GM13976 (cell line): ENCODE data around the gene BAG3.

ENCODE experiments used
- DNase-seq: peaks from one replicate; pipeline ENCODE4 v3.0.0; 2012; ENCODE audit warnings: low spot score
- CTCF ChIP-seq: IDR thresholded peaks from 2 replicates; pipeline ENCODE4 v1.5.1; 2012; ENCODE audit warnings: borderline replicate concordance, mild to moderate bottlenecking; ENCODE audit not compliant: insufficient read depth; ENCODE audit errors: extremely low read depth, missing control alignments, control extremely low read depth
- in situ Hi-C: fragments of 300-500 bp; cut with MboI; formaldehyde crosslinking; loops from one replicate; pipeline ENCODE4 v1.12.0; 2022; ENCODE audit warnings: low sequenced_read_pairs, mixed read lengths, inconsistent platforms; ENCODE audit not compliant: unreplicated experiment

Gene BAG3

GRCh38 chr10:119725517-119725827 lies 74.3 kb downstream of the BAG3 start:
- no peak for DNase-seq
- in situ Hi-C loops = loop anchor here (5.0 kb wide), 1 partner anchor 33 kb away; no protein-coding TSS in a partner anchor
- no peak for TF ChIP-seq CTCF

- TF ChIP-seq CTCF = peak; percentile 27
- peak; percentile 100 for DNase-seq
- in situ Hi-C loops = loop anchor here (5.0 kb wide), 1 partner anchor 34 kb away; no protein-coding TSS in a partner anchor
Observed at GRCh38 chr10:119725828-119726675, 74.9 kb downstream of the BAG3 start, which contains the start of gene INPP5F. Gene INPP5F (plus strand): TSS chr10:119726050. CDS start chr10:119726263, 213 bp downstream.

- no peak for DNase-seq
- in situ Hi-C loops = loop anchor here (5.0 kb wide), 1 partner anchor 34 kb away; no protein-coding TSS in a partner anchor
- no peak for TF ChIP-seq CTCF
Observed at GRCh38 chr10:119726676-119727261, 75.6 kb downstream of the BAG3 start.
